Measurements from ENCODE around the gene TSHZ3.

Gene TSHZ3

GRCh38 chr19:31334849-31335624, 14.2 kb downstream of the TSHZ3 start:
- DNase-seq, result no peak

- DNase-seq, result no peak
Measured at GRCh38 chr19:31334101-31334848, 15.0 kb downstream of the TSHZ3 start.

- DNase-seq, result no peak
Measured at GRCh38 chr19:31332096-31332495, 17.1 kb downstream of the TSHZ3 start.

- DNase-seq, result no peak
Measured at GRCh38 chr19:31331536-31331935, 17.7 kb downstream of the TSHZ3 start.

- no peak for DNase-seq
Measured at GRCh38 chr19:31330761-31331160, 18.5 kb downstream of the TSHZ3 start.

GRCh38 chr19:31330237-31330636, 19.0 kb downstream of the TSHZ3 start:
- no peak for DNase-seq

- DNase-seq, result no peak
Measured at GRCh38 chr19:31329819-31330218, 19.4 kb downstream of the TSHZ3 start.

GRCh38 chr19:31328238-31328637, 21.0 kb downstream of the TSHZ3 start:
- no peak for DNase-seq

GRCh38 chr19:31326329-31327028, 22.8 kb downstream of the TSHZ3 start:
- no peak for DNase-seq

- DNase-seq, result no peak
Measured at GRCh38 chr19:31325342-31325741, 23.9 kb downstream of the TSHZ3 start.

- DNase-seq, result no peak
Measured at GRCh38 chr19:31319465-31319864, 29.8 kb downstream of the TSHZ3 start.

- DNase-seq, result no peak
Measured at GRCh38 chr19:31318790-31319425, 30.3 kb downstream of the TSHZ3 start.

GRCh38 chr19:31317570-31317969, 31.7 kb downstream of the TSHZ3 start:
- DNase-seq, result no peak

GRCh38 chr19:31317093-31317492, 32.1 kb downstream of the TSHZ3 start:
- no peak for DNase-seq

GRCh38 chr19:31316201-31316951, 32.9 kb downstream of the TSHZ3 start:
- DNase-seq, result no peak

- no peak for DNase-seq
Measured at GRCh38 chr19:31315652-31316051, 33.6 kb downstream of the TSHZ3 start.

- no peak for DNase-seq
Measured at GRCh38 chr19:31314849-31315629, 34.2 kb downstream of the TSHZ3 start.

GRCh38 chr19:31314156-31314555, 35.1 kb downstream of the TSHZ3 start:
- no peak for DNase-seq

- DNase-seq, result no peak
Measured at GRCh38 chr19:31313291-31314030, 35.8 kb downstream of the TSHZ3 start.

- no peak for DNase-seq
Measured at GRCh38 chr19:31312677-31313244, 36.5 kb downstream of the TSHZ3 start.
